Fibroblast of lung (primary cell): Measurements from ENCODE around the gene FAM78A.

Experiments
- CTCF ChIP-seq, 2 donors: IDR thresholded peaks in 1 of 2; conservative IDR thresholded peaks in 1 of 2; 1 replicate in 1 of 2; 2 replicates in 1 of 2; pipeline ENCODE4 v1.5.1; 2011 to 2012; ENCODE audit warnings: low read length in 2 of 2, control low read depth in 1 of 2, inconsistent platforms in 1 of 2, low read depth in 1 of 2, mild to moderate bottlenecking in 1 of 2
- EZH2 ChIP-seq: IDR thresholded peaks from 2 replicates; pipeline ENCODE4 v1.5.1; 2012; ENCODE audit warnings: low read length, control low read depth, mild to moderate bottlenecking; ENCODE audit errors: missing control alignments

- TF ChIP-seq CTCF (conservative IDR thresholded peaks at IDR 0.05 in 1 of 2, IDR thresholded peaks at IDR 0.05 in 1 of 2; ENCODE audit: low read depth in 1 of 2, low read length in 2 of 2): no peak
- no peak for TF ChIP-seq EZH2
Measured at GRCh38 chr9:131304676-131305355, 28.5 kb upstream of the FAM78A start.
